HepG2 (cell line): Measurements from ENCODE around the gene PTPRM. TPM values are rescaled to one million over a fixed set of nuclear protein-coding genes. Genes with fewer than 3 reads are reported as not detected.
A peak's percentile ranks its signal among the peaks of the same experiment; 100 is the strongest.

Experiments
- FLYWCH1 ChIP-seq: sonication (generic); formaldehyde crosslinking; IDR thresholded peaks from 2 replicates; pipeline ENCODE4 v1.8.1; 2023; ENCODE audit warnings: mild to moderate bottlenecking, missing genetic modification reagents
- IRX3 ChIP-seq: sonication (generic); formaldehyde crosslinking; IDR thresholded peaks from 2 replicates; pipeline ENCODE4 v1.8.1; 2023; ENCODE audit warnings: mild to moderate bottlenecking, low read depth, missing genetic modification reagents, borderline replicate concordance
- KLF13 ChIP-seq: sonication (generic); formaldehyde crosslinking; IDR thresholded peaks from 2 replicates; pipeline ENCODE4 v1.4.0; 2020; ENCODE audit warnings: mild to moderate bottlenecking, missing genetic modification reagents
- MBD4 ChIP-seq: IDR thresholded peaks from 2 replicates; pipeline ENCODE4 v1.6.1; 2012; ENCODE audit warnings: low read length, inconsistent platforms, borderline replicate concordance
- NFE2L2 ChIP-seq: fragments of 150-350 bp; IDR thresholded peaks from 2 replicates; pipeline ENCODE4 v1.6.1; 2014; ENCODE audit warnings: low read length
- NFKBIZ ChIP-seq: IDR thresholded peaks from 2 replicates; pipeline ENCODE4 v1.6.1; 2018; ENCODE audit warnings: missing genetic modification reagents, missing compliant biosample characterization
- PHF5A ChIP-seq: IDR thresholded peaks from one replicate; pipeline ENCODE4 v1.6.1; 2018; ENCODE audit warnings: low read depth, missing genetic modification reagents; ENCODE audit not compliant: unreplicated experiment
- POLR2G ChIP-seq: fragments of 200-400 bp; formaldehyde crosslinking; IDR thresholded peaks from 2 replicates; pipeline ENCODE4 v1.6.1; 2018; ENCODE audit warnings: mild to moderate bottlenecking, low read depth, low read length, moderate library complexity
- RARA ChIP-seq: IDR thresholded peaks from 2 replicates; pipeline ENCODE4 v1.6.1; 2016; ENCODE audit warnings: missing genetic modification reagents, missing compliant biosample characterization
- RBFOX2 ChIP-seq: fragments of 200-400 bp; formaldehyde crosslinking; IDR thresholded peaks from 2 replicates; pipeline ENCODE4 v1.6.1; 2017; ENCODE audit warnings: low read depth, mild to moderate bottlenecking, low read length
- RBM39 ChIP-seq: fragments of 200-400 bp; formaldehyde crosslinking; IDR thresholded peaks from one replicate; pipeline ENCODE4 v1.6.1; 2018; ENCODE audit warnings: antibody characterized with exemption, mild to moderate bottlenecking, low read depth, low read length; ENCODE audit not compliant: poor library complexity, severe bottlenecking
- RXRB ChIP-seq: IDR thresholded peaks from 2 replicates; pipeline ENCODE4 v1.6.1; 2016; ENCODE audit warnings: borderline replicate concordance, missing genetic modification reagents, missing compliant biosample characterization
- SMAD3 ChIP-seq: sonication (generic); formaldehyde crosslinking; IDR thresholded peaks from 2 replicates; pipeline ENCODE4 v1.4.0; 2020; ENCODE audit warnings: missing genetic modification reagents
- SNRNP70 ChIP-seq: fragments of 200-400 bp; formaldehyde crosslinking; IDR thresholded peaks from 2 replicates; pipeline ENCODE4 v1.6.1; 2017; ENCODE audit warnings: mild to moderate bottlenecking, low read depth, low read length, moderate library complexity
- SP140L ChIP-seq: sonication (generic); formaldehyde crosslinking; IDR thresholded peaks from 2 replicates; pipeline ENCODE4 v1.4.0; 2020; ENCODE audit warnings: missing genetic modification reagents, borderline replicate concordance
- ZFP36L1 ChIP-seq: sonication (generic); formaldehyde crosslinking; IDR thresholded peaks from 2 replicates; pipeline ENCODE4 v1.8.0; 2022; ENCODE audit warnings: mild to moderate bottlenecking, missing genetic modification reagents, moderate library complexity
- ZFP36L2 ChIP-seq: sonication (generic); formaldehyde crosslinking; IDR thresholded peaks from 2 replicates; pipeline ENCODE4 v1.4.0; 2020; ENCODE audit warnings: missing genetic modification reagents
- ZNF607 ChIP-seq: sonication (generic); formaldehyde crosslinking; IDR thresholded peaks from 2 replicates; pipeline ENCODE4 v1.5.1; 2020; ENCODE audit warnings: missing genetic modification reagents, mild to moderate bottlenecking, borderline replicate concordance
- ZNF615 ChIP-seq: sonication (generic); formaldehyde crosslinking; IDR thresholded peaks from 2 replicates; pipeline ENCODE4 v1.5.0; 2020; ENCODE audit warnings: mild to moderate bottlenecking, missing genetic modification reagents, borderline replicate concordance
- ZNF768 ChIP-seq: sonication (generic); formaldehyde crosslinking; IDR thresholded peaks from 2 replicates; pipeline ENCODE4 v1.4.0; 2020; ENCODE audit warnings: missing genetic modification reagents
- ZNF773 ChIP-seq: sonication (generic); formaldehyde crosslinking; IDR thresholded peaks from 2 replicates; pipeline ENCODE4 v1.4.0; 2020; ENCODE audit warnings: missing genetic modification reagents, borderline replicate concordance
- ZNF777 ChIP-seq: sonication (generic); formaldehyde crosslinking; IDR thresholded peaks from 2 replicates; pipeline ENCODE4 v1.4.0; 2020; ENCODE audit warnings: missing genetic modification reagents
- polyA plus RNA-seq, 8 experiments: library from polyadenylated mRNA; depleted of rRNA in 3 of 8; stranded (reverse) in 7 of 8; unstranded in 1 of 8; fragments of >200 nt; fragmentation: Illumina TruSeq in 4 of 8; extraction: Trizol in 4 of 8; gene quantifications; 2 replicates each; pipeline versions ENCODE4 v1.2.1 to v1.2.3, GENCODE V29; 2011 to 2016; ENCODE audit warnings: low read depth in 4 of 8, missing spikeins in 1 of 8, mixed read lengths in 1 of 8; ENCODE audit not compliant: insufficient read depth in 1 of 8
- total RNA-seq, 5 experiments: library from RNA; depleted of rRNA; stranded (reverse); fragments of >200 nt; fragmentation: Illumina TruSeq; extraction: Trizol; gene quantifications; 2 replicates each; pipeline ENCODE4 v1.2.3, GENCODE V29; 2016; ENCODE audit warnings: low read depth in 1 of 5
- TF ChIP-seq, protein P1 (sequence below): sonication (generic); formaldehyde crosslinking; IDR thresholded peaks from 2 replicates; pipeline ENCODE4 v1.8.0; 2022; ENCODE audit warnings: mild to moderate bottlenecking, missing genetic modification reagents
- TF ChIP-seq, protein P2 (sequence below): sonication (generic); formaldehyde crosslinking; IDR thresholded peaks from 2 replicates; pipeline ENCODE4 v1.4.0; 2020; ENCODE audit warnings: missing genetic modification reagents
- TF ChIP-seq, protein P3 (sequence below): IDR thresholded peaks from 2 replicates; pipeline ENCODE4 v1.6.1; 2016; ENCODE audit warnings: mild to moderate bottlenecking, missing biosample characterization, missing genetic modification reagents

The PTPRM gene
- total and polyA plus RNA-seq, 2 of the 13 experiments (the other 11 are each of a cell fraction or from before 2014, with no cell fraction given), result 12.6 to 108 TPM

DNA sequence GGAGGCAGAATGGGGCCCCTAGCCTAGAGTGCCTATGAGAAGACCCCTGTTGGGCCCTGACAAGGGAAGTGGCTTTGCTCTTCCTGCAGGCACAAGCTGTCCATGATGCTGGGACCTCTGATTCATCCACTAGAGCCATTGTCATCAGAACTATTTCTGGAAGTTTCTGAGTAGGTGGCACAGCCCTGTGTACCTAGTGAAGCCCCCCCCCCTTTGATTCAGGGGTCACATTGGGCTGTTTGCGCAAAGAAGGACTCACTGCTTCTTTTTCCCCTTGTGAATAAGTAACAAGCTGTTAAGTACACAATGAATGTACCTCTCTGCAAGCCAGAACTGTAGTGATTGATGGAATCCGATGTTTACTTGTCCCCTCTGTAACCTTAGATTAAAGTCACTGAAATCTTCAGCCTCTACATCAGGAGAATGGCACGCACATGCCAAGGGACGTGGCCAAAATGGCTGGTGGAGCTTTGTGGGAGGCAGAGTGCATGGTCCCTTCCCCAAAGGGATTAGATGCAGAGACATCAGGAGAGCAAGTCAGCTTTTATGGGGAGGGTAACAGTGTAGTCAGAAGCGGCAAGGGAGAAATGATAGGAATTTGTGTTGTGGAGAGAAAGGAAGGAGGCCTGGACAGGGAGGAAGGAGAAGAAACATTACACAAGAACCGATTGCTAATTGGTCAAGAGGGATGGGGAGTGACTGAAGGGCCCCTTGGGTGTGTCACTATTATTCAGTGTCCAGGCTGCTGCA is 774.5 kb downstream of the PTPRM start (continued):
- TF ChIP-seq, protein P1, sequence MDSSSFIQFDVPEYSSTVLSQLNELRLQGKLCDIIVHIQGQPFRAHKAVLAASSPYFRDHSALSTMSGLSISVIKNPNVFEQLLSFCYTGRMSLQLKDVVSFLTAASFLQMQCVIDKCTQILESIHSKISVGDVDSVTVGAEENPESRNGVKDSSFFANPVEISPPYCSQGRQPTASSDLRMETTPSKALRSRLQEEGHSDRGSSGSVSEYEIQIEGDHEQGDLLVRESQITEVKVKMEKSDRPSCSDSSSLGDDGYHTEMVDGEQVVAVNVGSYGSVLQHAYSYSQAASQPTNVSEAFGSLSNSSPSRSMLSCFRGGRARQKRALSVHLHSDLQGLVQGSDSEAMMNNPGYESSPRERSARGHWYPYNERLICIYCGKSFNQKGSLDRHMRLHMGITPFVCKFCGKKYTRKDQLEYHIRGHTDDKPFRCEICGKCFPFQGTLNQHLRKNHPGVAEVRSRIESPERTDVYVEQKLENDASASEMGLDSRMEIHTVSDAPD (CRISPR knock-in tag), result peak; percentile 49; the same call in 1 of the 2 replicates
- TF ChIP-seq POLR2G, result no peak
- TF ChIP-seq, protein P2, sequence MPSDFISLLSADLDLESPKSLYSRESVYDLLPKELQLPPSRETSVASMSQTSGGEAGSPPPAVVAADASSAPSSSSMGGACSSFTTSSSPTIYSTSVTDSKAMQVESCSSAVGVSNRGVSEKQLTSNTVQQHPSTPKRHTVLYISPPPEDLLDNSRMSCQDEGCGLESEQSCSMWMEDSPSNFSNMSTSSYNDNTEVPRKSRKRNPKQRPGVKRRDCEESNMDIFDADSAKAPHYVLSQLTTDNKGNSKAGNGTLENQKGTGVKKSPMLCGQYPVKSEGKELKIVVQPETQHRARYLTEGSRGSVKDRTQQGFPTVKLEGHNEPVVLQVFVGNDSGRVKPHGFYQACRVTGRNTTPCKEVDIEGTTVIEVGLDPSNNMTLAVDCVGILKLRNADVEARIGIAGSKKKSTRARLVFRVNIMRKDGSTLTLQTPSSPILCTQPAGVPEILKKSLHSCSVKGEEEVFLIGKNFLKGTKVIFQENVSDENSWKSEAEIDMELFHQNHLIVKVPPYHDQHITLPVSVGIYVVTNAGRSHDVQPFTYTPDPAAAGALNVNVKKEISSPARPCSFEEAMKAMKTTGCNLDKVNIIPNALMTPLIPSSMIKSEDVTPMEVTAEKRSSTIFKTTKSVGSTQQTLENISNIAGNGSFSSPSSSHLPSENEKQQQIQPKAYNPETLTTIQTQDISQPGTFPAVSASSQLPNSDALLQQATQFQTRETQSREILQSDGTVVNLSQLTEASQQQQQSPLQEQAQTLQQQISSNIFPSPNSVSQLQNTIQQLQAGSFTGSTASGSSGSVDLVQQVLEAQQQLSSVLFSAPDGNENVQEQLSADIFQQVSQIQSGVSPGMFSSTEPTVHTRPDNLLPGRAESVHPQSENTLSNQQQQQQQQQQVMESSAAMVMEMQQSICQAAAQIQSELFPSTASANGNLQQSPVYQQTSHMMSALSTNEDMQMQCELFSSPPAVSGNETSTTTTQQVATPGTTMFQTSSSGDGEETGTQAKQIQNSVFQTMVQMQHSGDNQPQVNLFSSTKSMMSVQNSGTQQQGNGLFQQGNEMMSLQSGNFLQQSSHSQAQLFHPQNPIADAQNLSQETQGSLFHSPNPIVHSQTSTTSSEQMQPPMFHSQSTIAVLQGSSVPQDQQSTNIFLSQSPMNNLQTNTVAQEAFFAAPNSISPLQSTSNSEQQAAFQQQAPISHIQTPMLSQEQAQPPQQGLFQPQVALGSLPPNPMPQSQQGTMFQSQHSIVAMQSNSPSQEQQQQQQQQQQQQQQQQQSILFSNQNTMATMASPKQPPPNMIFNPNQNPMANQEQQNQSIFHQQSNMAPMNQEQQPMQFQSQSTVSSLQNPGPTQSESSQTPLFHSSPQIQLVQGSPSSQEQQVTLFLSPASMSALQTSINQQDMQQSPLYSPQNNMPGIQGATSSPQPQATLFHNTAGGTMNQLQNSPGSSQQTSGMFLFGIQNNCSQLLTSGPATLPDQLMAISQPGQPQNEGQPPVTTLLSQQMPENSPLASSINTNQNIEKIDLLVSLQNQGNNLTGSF, result no peak
- TF ChIP-seq ZNF773, result no peak
- TF ChIP-seq SNRNP70, result no peak
- TF ChIP-seq ZFP36L2 (CRISPR knock-in tag), result no peak
- no peak for TF ChIP-seq ZNF777 (CRISPR knock-in tag)
- TF ChIP-seq NFKBIZ (CRISPR knock-in tag), result no peak
- TF ChIP-seq RXRB (CRISPR knock-in tag), result peak; percentile 90
- no peak for TF ChIP-seq NFE2L2
- TF ChIP-seq ZNF607, result peak; percentile 45; the same call in 1 of the 2 replicates
- TF ChIP-seq KLF13 (CRISPR knock-in tag), result no peak
- TF ChIP-seq SP140L (CRISPR knock-in tag), result no peak
- TF ChIP-seq, protein P3, sequence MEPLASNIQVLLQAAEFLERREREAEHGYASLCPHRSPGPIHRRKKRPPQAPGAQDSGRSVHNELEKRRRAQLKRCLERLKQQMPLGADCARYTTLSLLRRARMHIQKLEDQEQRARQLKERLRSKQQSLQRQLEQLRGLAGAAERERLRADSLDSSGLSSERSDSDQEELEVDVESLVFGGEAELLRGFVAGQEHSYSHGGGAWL (CRISPR knock-in tag), result no peak
- no peak for TF ChIP-seq RBFOX2
- TF ChIP-seq IRX3 (CRISPR knock-in tag), result no peak
- TF ChIP-seq RARA (CRISPR knock-in tag), result peak; percentile 98
- peak; percentile 46 for TF ChIP-seq PHF5A (CRISPR knock-in tag)
- peak; percentile 50; the same call in 1 of the 2 replicates for TF ChIP-seq ZFP36L1 (CRISPR knock-in tag)
- TF ChIP-seq FLYWCH1 (CRISPR knock-in tag), result no peak
- no peak for TF ChIP-seq SMAD3
- no peak for TF ChIP-seq RBM39
- no peak for TF ChIP-seq ZNF768 (CRISPR knock-in tag)
- no peak for TF ChIP-seq ZNF615 (CRISPR knock-in tag)
- TF ChIP-seq MBD4, result no peak
